Left renal cortex interstitium (tissue), 4 donors: ENCODE results near the gene CHIT1. TPM values are rescaled to one million over a fixed set of nuclear protein-coding genes. Genes with fewer than 3 reads are reported as not detected.
"Not testable (repeated sequence)": the region's sequence is repeated elsewhere in the genome, so short reads cannot be mapped to it uniquely, and the experiment has no call there.

Experiments used
- DNase-seq, 4 donors: peaks; one replicate each; pipeline ENCODE4 v3.0.0-alpha.2; 2013; ENCODE audit warnings: low read depth in 4 of 4, low spot score in 2 of 4, missing footprints in 1 of 4
- polyA plus RNA-seq, 4 donors: library from polyadenylated mRNA; unstranded; fragments of 120-200 nt; gene quantifications; one replicate each; pipeline ENCODE4 v1.2.1, GENCODE V29; 2013; ENCODE audit not compliant: insufficient read length in 4 of 4

Gene CHIT1
- polyA plus RNA-seq, 4 donors: 0.13 to 0.46 (median 0.21) TPM

DNA sequence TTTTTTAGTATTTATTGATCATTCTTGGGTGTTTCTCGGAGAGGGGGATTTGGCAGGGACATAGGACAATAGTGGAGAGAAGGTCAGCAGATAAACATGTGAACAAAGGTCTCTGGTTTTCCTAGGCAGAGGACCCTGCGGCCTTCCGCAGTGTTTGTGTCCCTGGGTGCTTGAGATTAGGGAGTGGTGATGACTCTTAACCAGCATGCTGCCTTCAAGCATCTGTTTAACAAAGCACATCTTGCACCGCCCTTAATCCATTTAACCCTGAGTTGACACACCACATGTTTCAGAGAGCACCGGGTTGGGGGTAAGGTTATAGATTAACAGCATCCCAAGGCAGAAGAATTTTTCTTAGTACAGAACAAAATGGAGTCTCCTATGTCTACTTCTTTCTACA, 36.7 kb upstream of the CHIT1 start:
- DNase-seq: not testable (repeated sequence)

DNA sequence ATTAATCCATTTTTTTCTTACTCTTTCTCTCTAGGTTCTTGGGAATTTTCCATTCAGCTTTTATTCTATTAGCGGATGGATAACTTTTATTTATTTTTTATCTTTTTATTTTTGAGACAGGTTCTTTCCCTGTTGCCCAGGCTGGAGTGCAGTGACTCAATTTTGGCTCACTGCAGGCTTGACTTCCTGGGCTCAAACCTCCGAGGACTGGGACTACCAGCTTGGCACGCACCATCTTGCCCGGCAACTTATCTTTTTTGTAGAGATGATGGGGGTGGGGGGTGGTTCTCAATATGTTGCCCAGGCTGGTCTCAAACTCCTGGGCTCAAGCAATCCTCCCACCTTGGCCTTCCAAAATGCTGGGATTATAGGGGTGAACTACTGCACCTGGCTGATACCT, 36.1 kb upstream of the CHIT1 start:
- no peak for DNase-seq

DNA sequence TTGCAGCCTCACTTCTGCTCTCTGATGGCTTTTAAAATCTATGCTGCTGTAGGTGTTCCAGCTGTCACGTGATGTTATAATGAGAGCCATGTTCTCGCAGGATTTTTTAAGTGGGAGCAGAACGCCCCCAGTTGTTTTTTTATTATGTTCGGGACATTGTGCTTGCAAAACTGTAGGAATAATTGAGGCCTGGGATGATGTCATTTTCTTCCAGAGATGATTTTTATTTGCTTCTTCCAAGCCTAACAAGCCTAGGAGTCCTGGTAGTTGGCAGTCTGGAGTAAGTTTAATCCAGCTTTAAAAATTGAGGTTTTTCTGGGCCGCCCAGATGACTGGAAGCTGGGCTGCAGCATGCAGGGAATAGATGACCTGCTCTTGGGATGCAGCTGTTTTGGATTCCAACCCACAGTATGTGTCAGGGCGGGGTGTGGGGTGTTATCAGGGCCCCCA, 34.6 kb upstream of the CHIT1 start:
- DNase-seq: no peak

DNA sequence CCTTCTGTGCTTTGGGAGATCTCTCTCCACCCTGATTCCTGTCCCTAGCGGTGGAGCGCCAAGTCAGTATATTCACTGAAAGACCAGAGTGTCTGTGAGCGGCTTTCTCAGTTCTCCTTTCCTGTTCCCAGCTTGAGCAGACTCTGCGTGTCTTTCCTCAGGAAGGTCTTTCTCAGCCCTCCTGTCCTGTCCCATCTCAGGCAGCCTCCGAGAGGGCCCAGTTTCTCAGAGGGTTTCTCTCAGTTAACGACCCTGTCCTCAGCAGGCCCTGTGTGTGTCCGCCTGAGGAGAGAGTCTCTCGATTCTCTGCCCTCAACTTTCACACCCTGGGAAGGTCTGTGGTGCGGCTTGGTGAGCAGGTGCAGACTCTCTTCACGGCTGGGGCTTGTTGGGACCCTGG, 34.0 kb upstream of the CHIT1 start:
- no peak for DNase-seq

DNA sequence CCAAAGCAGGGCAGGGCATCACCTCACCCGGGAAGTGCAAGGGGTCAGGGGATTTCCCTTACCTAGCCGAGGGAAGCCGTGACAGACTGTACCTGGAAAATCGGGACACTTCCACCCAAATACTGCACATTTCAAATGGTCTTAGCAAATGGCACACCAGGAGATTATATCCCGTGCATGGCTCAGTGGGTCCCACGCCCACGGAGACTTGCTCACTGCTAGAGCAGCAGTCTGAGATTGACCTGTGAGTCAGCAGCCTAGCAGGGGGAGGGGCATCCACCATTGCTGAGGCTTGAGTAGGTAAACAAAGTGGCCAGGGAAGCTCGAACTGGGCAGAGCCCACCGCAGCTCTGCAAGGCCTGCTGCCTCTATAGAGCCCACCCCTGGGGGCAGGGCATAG, 27.2 kb upstream of the CHIT1 start:
- DNase-seq: not testable (repeated sequence)

DNA sequence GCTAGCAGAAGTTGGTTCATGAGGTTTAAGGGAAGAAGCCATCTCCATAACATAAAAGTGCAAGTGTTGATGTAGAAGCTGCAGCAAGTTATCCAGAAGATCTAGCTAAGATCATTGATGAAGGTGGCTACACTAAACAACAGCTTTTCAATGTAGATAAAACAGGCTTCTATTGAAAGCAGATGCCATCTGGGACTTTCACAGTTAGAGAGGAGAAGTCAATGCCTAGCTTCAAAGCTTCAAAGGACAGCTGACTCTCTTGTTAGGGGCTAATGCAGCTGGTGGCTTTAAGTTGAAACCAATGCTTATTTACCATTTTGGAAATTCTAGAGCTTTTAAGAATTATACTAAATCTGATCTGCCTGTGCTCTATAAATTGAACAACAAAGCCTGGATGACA, 25.3 kb upstream of the CHIT1 start:
- not testable (repeated sequence) for DNase-seq

DNA sequence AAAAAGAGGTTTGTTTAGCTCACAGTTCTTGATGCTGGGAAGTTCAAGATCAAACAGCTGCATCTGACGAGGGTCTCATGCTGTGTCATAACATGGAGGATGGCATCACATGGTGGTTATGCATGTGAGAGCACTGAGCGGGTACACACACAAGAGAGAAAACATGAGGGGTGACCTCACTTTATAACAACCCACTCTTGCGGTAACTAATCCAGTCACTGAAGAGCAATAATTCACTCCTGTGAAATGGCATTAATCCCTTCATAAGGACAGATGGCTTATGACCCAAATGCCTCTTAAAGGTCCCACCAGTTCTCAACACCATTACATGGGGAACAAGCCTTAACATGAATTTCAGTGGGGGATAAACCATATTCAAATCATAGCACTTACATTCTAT, 23.2 kb upstream of the CHIT1 start:
- DNase-seq: no peak

DNA sequence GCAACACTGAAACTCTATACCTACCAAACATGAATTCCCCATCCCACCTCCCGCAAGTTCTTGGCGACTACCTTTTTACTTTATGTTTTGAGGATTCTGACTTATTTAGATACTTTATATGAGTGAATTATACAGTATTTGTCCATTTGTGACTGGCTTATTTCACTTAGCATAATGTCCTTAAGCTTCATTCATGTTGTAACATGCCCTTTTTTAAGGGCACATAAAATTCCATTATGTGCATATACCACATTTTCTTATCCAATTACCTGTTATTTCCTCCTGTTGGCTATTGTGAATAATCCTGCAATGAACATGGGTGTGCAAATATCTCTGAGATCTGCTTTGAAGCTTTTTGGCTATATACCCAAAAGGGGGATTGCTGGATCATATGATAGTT, 22.0 kb upstream of the CHIT1 start:
- DNase-seq: no peak

DNA sequence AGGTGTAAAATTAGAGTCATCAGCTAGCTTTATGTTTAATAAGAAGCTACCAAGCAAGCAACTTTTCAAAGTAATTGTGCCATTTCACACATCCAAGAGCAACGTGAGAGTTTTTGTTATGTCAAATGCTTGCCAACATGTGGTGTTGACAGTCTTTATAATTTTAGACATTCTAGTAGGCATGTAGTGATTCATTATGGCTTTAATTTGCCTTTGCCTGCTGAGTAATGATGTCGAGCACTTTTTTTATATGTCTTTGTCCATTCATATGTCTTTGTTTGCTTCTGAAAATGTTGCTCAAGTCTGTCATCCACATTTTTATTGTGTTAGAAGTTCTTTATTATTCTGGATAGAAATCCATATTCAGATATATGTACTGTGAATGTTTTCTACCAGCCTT, 21.4 kb upstream of the CHIT1 start:
- DNase-seq: no peak

DNA sequence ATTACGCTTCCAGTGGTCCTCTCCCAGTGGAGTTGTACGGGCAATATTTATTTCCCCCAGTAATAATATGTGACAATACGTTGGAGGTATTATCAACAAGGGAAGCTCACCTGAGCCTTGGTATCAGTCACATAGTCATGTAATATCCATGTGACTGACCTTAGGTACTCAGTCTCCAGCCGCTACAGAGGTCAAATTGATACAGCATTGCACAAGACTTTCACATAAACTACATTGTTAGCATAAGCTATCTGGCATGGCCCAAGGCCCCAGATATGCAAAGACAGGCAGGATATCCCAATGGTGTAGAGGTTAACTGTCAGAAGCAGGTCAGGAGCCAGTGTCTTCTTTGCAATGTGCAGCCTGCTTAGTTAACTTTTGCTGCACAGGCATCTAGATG, 15.3 kb upstream of the CHIT1 start:
- no peak for DNase-seq

DNA sequence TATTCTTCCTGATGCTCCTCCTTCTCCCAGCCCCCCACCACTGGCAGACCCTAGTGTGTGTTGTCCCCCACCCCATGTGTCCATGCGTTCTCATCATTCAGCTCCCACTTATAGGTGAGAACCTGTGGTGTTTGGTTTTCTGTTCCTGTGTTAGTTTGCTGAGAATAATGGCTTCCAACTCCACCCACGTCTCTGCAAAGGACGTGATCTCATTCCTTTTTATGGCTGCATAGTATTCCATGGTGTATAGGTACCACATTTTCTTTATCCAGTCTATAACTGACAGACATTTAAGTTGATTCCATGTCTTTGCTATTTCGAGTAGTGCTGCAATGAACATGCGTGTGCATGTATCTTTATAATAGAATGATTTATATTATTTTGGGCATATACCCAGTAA, 12.2 kb upstream of the CHIT1 start:
- not testable (repeated sequence) for DNase-seq

DNA sequence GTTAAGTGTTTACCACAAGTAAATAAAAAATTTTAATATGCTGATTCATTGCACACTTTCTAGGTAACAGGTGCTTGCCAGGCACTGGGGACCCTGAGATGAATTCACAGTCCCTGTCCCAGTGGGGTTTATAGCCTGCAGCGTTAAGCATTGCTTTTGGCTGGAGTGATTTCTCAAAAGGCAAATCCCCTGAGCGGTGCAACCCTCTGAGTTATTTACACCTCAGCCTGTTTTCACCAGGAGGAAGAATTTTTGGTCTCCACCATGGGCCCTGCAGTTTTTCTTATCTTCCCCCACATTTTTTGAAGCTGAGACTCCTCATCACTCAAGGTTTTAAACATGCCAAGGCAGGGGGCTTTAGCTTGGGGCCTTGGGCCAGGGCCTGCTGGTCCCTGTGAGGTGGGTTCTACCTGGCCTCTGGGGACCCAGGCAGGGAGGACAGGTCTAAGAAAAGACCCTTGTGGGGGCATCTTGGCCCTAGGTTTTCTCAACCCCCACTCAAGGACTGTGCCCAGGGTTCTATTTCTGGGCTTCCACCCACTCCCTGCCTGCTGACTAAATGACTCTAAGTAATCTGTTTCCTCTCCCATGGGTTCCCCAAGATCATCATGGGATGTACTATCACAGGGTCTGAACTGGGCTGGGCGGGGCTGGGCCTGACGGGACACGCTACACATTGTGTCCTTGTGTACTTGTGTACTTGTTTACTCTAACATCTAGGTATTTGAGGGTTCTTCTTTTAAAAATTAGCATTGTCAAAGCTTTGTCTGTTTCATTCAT, 10.2 kb upstream of the CHIT1 start:
- no peak for DNase-seq

DNA sequence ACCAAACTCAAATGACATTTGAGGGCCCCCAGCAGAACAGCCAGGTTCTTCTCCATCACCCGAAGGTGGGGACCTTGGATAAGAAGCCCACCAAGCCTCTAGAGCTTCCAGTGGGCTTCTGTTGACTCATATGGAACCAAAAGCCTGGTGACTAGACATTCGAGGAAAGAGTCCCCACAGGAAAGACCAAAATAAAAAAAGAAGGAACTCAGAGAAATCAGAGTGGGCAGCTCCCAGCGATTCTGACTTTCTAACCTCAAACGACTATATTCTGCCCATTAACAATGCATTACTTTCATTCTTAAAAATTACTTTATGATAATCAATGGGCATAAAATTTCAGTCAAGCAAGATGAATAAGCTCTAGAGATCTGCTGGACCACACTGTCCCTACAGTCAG, 9.6 kb upstream of the CHIT1 start:
- DNase-seq: no peak

DNA sequence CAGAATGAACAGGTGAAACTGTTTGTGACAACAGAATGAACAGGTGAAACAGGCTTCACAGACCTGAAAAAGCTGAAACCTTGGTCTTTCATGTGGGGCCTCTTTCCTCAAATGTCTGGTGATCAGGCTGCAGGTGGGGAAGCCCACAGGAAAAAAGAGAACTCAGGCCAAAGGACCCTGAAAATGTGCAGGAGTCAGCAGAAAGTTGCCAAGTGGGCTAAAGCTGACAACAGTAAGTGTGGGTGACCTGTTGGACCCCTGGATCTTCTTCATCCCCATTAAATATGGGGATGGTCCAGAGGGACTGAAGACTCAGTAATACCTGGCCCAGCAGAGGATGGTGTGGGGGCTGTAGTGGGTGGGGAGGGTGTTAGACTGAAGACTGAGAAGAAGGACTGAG, 9.1 kb upstream of the CHIT1 start:
- no peak for DNase-seq

DNA sequence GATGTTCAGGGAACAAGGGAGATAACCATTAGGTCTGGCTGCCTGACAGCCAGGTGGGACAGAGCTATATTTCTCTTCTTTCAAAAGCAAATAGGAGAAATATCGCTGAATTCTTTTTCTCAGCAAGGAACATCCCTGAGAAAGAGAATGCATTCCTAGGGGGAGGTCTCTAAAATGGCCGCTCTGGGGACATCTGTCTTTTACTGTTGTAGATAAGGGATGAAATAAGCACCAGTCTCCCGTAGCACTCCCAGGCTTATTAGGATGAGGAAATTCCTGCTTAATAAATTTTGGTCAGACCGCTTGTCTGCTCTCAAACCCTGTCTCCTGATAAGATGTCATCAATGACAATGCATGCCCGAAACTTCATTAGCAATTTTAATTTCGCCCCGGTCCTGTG, 5.4 kb upstream of the CHIT1 start:
- DNase-seq: not testable (repeated sequence)

DNA sequence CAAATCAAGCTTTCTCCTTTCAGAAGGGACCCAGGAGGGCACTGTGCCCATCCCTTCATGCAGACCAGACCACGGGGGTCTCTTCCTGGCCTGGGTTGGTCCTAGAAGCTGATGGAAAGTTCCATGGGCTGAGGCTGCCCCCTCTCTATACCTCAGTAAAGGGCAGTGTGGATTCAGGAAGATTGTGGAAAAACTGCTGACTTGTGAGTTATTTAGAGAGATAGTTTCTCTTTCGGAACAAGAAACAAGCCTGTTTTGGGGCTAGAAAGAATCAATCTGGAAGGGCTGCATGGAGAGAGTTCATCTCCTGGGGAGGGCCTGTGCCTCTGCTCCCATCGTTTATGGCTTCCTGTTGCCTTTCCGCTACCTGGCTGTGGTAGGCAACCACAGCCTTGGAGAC, 803 bp downstream of the CHIT1 start:
- DNase-seq: no peak

DNA sequence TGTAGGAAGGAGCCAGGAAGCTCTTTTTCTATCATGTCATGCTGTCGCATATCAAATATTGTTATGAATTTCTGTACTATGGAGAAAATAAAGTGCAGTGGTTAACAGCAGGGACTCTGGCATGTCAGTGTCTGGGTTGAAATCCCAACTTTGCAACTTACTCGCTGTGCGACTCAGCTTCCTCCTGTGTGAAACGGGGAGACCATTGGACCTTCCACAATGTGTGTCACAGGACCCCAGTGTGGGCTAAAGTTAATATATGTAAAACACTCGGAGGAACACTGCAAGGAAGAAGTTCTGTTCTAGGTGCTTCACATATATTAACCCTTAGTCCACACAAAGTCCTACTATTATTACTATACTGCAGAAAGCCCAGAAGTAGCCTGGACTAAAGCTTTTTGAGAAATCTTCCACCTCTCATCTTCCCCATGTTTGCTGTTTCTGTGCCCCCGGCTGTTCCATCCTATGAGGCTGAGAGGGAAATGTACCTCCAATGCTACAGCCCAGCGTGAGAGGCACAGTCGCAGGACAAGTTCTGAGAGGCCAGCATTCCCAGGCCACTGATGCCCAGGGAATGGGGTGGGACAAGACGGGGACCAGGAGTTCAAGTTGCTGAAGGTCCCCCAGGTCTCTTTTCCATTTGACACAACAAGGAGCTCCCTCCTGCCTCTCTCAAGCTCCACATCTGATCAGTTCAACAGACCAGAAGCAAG, 1.9 kb downstream of the CHIT1 start:
- no peak for DNase-seq

DNA sequence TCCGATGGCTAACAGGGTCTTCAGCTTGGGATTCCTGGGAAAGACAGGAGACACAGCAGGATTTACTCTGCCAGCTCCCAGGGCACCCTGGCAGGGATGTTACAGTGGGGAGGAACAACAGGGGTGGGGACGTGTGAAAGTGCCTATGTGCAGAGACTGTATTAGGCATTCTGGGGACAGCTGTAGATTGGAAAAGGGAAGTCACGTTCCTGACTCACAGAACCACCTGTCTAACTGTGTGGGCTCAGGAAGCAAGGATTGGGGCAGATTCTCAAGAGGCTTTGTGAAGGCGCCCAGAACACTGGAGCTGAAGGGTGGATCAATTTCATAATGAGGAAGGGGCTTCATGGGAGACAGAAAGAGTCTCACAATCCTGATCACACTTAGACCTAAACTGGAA, 4.4 kb downstream of the CHIT1 start:
- DNase-seq: no peak

DNA sequence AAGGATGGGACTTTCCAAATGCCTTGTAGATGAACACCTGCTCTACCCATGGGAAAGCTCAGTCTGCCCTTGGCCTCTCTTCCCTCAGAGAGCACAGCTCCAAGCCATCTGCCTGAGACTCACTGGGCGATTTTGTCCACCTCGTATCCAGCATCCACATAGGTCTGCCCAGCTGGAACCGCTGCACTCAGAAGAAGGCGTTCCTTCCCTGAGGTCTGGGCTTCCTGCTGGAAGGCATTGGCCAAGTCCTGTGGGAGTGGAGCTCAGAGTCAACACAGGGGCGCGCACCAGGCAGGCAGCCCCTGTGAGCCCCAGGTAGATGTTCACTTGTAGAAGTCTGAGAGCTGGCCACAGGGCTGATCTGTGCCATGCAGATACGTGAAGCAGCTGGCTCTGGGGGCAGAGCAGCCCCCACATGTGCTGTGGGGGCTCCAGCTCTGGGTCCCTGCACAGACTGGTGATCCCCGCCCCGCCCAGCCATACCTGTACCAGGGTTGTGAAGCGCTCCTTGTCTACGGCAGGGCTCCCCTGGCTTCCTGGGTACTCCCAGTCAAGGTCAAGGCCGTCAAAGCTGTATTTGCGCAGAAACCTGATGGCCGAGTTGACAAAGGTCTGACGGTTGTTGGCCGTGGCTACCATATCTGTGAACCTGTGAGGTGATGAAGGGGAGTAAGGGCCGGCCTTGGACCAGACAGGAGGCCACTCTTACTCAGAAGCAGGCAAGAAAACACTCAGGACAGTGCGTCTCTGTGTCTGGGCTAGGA, 6.3 kb downstream of the CHIT1 start:
- DNase-seq: no peak

DNA sequence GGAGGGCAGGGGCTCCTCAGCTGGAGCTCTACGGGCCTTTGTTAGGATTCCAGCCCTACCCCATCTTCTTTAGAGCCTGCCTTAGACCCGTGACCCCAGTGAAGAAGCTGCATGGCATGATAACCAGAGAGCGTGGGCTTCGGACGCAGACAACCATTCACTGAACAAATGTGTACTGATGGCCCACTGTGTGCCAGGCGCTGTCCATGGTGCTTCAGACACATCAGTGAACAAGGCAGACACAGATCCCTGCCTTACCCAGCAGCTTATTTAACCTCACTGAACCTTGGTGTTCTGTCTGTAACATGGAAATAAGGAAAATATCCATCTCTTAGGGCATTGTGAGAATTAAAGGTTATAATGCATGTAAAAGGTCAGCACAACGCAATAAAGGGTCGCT, 9.5 kb downstream of the CHIT1 start:
- no peak for DNase-seq

DNA sequence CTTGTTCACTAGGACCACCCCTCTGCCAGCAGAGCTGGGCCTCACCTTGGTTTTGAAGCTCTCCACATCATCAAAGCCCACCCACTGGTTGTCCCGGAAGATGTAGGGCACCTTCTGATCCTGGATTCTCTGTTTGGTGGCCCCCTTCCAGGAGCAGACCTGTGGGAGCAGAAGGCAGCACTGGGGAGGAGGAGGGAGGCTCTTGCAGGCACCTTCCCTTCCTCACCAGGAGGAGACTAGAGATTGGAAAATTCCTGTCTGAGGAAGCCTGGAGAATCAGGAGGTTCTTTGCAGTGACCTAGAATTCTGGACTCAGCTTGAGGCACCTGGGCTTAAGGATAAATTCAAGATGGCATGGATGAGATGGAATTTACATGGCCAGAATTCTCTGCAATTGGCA, 10.3 kb downstream of the CHIT1 start:
- no peak for DNase-seq

DNA sequence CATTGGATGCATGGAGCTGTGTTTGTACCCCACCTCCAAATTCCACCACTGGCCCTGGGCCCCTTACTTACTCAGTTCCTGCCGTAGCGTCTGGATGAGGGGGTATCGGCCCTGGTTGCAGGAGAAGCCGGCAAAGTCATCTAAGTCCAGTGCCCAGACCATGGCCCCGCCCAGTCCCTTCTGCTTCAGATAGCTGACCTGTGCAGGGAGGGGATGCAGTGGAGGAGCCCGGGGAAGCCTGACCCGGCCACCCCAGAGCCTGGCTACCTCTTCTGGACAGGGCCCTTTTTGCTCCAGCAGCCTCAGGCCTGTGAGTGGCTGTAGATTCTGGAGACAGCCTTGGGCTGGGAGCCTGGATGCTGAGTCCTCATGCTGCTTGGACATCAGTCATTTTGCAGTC, 11.8 kb downstream of the CHIT1 start:
- no peak for DNase-seq
